Measurements from ENCODE around the gene DFFB.
"Not testable (repeated sequence)": the region's sequence is repeated elsewhere in the genome, so short reads cannot be mapped to it uniquely, and the experiment has no call there.

Gene DFFB, protein sequence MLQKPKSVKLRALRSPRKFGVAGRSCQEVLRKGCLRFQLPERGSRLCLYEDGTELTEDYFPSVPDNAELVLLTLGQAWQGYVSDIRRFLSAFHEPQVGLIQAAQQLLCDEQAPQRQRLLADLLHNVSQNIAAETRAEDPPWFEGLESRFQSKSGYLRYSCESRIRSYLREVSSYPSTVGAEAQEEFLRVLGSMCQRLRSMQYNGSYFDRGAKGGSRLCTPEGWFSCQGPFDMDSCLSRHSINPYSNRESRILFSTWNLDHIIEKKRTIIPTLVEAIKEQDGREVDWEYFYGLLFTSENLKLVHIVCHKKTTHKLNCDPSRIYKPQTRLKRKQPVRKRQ

DNA sequence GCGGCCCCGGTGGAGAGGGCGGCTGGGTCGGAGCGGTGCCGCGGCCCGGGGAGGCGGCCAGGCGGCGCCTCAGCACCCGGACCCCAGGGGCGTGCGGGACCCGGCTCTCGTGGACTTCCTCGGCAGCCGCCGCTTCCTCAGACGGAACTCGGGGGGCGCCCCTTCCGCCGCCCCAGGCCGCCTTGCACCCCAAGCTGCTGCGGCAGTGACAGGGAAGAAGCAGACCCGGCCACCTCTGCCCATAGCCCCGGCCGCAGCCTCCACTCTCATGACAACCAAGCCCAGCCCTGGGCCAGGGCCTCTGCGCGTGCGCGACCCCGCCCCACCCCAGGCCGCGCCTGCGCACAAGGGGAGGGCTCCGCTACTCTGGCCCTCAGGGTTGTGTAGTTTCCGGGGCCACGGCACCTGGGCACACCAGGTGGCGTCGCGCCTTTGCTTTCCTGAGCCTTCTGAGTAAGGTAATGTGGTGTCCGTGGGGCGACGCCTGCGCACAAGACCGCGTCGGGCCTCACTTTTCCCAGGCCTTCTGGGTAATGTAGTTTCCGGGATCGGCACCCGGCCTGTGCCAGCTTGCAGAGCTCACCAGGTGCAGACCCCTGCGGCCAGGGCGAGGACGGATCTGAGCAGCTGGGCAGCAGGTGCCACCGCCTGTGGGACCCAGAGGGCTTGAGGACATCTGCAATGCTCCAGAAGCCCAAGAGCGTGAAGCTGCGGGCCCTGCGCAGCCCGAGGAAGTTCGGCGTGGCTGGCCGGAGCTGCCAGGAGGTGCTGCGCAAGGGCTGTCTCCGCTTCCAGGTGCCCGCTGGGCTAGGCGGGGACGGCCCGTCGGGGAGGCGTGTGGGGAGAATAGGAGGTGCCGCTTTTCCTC, at the start of gene DFFB, which contains the start of gene CEP104:
TSS of gene DFFB (plus strand) at position 554 of the 868 bp plus-strand sequence. CDS start at position 682, 128 bp downstream.
TSS of gene CEP104 (minus strand) at position 289 of the 868 bp plus-strand sequence. CDS start 4,804 bp downstream, outside the sequence.
- peak; percentile 99 for DNase-seq

- DNase-seq = no peak
These were observed 49.5 kb upstream of the DFFB start for GRCh38 chr1:3807769-3808168.

DNA sequence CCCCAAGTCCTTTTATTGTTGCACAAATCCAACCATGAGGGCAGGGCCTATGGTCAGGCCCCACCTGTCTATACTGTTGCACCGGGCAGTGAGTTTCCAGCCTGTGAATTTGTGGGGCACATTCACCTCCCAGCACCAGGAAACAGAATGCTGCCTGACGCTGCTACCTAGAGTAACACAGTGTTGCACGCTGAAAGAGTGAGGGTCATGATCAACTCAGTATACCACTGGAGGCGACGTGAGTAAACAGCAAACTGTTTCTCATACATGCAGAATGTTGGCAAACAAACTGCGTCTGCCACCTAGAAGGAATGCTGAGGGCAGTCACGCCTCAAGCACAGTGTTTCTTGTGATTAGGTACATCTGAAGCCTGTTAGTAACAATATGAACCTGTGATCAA, 47.6 kb upstream of the DFFB start:
- DNase-seq = no peak

DNA sequence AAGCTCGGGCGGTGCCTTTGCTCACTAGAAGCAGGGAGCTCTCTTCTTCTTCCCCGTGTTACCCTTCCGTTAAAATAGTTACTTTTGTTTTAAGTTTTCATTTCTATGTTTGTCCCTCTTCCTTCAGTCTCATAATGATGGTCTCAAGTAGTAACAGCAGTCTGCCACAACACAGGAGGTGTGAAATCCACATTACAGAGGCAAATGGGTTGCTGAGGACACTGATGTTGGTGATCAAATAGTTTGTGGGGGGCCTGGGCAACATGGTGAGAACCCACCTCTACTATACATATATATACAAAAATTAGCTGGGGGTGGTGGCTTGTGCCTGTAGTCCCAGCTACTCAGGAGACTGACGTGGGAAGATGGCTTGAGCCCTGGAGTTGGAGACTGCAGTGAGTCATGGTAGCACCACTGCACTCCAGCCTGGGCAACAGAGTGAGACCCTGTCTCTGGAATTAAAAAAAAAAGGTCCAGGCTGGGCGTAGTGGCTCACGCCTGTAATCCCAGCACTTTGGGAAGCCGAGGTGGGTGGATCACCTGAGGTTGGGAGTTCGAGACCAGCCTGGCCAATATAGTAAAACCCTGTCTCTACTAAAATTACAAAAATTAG, 47.0 kb upstream of the DFFB start:
- DNase-seq = not testable (repeated sequence)

DNA sequence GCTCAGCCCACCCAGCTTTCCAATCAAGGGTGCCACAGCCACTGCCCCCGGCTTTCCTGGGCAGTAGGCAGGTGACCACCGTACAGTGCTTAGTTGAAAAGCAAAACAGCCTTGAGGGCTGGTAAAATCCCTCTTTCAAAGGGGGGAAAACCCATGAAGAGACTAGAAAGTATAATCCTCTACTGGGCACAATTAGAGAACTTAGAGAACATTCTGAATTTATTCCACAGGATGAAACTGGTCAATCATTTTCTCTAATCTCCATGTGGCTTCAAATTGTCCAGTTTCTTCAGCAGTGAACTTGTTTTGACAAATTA, 45.7 kb upstream of the DFFB start:
- no peak for DNase-seq

DNA sequence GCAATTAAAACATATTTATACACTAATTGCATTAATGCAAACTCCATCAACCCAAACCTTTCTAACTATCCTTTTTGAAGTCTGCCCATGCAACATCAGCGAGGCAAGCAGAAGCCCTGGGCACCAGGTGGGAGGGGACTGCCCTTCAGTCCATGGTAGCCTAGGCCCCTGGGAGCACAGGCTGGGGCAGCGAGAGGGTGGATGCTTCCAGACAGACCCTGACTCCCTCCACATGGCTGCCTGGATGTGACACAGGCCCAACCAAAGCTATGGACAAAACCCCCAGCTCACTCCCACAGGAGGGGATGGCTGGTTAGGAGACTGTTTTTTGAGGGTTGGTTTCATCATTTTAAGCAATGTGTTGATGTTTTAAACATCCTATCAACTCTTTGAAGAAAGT, 43.2 kb upstream of the DFFB start:
- no peak for DNase-seq

DNA sequence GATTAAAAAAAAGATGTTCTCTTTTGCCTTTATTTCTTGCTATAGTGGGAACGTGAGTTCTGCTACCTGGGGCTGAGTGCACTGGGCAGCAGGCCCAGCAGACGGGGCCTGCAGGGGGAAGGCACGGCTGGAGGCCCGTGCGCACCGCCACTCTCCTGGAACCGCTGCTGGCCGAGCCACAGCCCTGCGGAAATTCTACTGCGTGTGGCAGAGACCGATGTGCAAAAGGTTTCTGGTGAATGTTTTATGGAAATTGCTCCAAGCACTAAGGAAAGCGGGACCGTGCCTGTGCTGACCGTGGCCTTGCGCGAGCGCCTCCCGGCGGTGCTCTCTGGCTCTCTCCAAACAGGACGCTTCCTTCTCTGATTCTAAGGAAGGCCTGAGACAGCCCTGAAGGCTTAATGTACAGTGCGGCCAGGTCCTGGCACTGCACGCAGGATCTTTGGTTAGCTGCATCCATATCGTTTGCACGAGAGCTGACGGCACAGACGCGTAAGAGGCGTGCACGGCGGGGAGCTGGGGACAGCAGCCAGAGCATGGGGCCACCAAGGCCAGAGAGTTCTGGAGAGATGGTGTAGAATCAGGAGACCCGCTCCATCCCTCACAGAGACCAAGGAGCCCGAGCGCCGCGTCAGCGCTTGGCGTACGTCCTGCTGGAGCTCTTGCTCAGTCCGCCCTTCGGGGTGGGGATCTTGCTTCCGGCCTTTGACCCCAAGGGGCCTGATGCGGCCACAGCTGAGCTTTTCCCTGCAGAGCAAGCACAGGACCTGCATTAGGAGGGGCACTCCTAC, 42.3 kb upstream of the DFFB start:
- DNase-seq = no peak

GRCh38 chr1:3816331-3817137, 40.7 kb upstream of the DFFB start:
- DNase-seq = no peak

DNA sequence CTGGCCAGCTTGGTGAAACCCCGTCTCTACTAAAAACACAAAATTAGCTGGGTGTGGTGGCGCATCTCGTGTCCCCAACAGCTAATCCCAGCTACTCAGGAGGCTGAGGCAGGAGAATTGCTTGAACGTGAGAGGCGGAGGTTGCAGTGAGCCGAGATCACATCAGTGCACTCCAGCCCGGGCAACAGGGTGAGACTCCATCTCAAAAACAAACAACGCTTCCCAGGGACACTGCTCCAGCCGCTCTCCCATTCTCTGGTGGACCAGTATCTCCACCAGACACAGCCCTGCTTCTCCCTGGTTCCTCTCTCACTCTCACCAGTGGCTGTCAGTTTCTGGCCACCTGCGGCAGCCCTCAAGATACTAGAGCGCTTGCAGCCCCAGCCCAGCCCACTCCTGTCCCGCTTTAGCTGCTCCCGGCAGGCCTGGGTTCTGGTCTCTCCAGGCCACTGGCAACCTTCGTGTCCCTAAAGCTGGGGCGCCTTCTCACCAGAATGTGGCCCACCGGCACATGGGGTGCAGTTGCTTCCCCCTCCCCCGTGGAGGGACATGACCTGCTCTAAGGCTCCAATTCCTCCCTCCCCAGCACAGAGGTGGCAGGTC, 40.0 kb upstream of the DFFB start:
- no peak for DNase-seq

GRCh38 chr1:3817821-3818597, 39.3 kb upstream of the DFFB start:
- DNase-seq = no peak

GRCh38 chr1:3819771-3820200, 37.5 kb upstream of the DFFB start:
- DNase-seq = no peak

DNA sequence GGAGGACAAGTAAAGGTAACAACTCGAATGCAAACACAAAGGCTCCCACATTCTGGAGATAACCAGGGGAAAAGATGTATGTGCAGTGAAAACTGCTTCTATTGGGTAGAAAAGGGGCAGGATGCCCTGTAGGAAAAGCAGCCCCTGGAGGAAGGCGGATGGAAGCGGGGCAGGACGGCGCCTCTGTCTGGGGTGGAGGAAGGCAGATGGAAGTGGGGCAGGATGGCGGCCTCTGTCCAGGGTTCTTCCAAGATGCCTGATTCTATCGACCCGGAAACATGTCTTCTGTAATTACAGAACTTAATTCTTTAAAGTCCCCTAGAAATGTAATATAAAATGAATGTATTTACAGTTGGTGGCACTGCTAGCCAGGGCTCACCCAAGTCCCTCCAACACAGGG, 37.0 kb upstream of the DFFB start:
- DNase-seq = no peak

DNA sequence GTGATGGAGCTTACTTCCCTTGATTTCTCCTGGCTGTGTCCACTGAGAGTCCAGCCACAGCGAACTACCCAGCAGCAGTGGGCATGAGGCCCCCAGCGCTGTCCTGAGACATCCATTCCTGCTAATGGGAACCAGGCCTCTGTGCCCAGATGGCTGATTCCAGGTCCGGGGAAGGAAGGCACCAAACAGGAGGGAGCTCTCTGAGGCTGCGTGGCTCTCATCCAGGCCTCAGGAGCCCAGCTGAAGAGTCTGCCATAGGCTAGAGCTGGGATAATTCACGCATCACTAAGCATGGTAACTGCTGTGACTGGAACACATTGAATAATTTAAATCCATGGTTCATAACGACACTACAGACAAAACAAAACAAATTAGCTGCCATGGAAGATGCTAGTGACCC, 36.3 kb upstream of the DFFB start:
- no peak for DNase-seq

DNA sequence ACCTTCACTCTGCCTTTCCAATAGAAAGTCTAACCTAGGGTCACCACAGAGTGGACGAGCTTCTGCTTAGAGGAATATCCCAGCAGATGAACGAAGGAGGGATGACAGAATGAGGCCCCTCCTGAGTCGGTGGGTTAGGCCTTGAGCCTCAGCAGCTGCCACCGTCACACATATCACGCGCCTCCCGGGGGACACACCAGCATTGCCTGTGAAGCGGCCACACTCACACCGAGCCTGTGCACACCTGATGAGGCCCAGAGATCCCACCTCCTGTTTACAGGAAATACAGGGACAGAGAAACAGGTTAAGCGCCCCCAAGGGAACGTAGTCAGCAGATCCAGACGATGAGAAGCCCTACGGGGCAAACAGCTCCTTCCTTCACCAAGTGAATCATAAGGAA, 35.8 kb upstream of the DFFB start:
- no peak for DNase-seq

- DNase-seq = no peak
These were observed 35.4 kb upstream of the DFFB start for GRCh38 chr1:3821908-3822307.

DNA sequence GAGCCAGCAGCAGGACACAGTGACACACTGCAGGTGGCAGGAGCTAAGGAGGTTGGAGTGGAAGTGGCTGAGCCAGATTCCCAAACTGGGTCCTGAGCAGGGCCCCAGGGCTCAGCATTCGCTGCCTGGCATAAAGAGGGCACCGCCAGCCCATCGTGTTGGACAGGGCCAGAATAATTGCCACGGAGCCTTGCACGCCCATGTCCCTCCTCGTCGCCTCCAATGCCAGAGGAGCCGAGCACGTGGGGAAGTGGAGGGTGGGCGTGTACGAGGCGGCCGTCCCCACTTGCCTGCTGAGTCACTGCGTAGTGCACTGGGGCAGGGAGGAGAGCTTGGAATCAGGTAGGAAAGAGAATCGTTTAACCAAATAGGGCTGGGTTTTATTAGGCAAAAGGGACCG, 34.9 kb upstream of the DFFB start:
- no peak for DNase-seq

GRCh38 chr1:3824650-3825049, 32.6 kb upstream of the DFFB start:
- DNase-seq = no peak

DNA sequence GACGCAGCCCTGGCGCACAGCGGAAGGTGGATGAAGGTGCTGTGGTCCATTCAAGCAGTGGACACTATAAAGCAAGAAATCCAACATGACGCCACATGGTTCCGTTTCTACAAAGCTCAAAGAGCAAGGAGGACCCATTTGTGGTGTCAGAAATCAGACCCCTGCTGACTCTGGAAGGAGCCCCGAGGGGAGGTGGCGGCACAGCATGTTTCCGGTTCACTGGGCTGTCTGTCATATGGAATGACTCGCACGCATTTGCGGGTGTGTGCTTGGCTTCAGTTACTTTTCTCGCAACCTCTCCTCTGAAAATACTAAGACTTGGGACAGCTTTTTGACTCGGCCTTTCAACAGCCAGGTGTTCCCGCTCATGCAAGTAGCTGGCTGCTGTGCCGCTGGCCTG, 31.9 kb upstream of the DFFB start:
- peak; percentile 38 for DNase-seq

DNA sequence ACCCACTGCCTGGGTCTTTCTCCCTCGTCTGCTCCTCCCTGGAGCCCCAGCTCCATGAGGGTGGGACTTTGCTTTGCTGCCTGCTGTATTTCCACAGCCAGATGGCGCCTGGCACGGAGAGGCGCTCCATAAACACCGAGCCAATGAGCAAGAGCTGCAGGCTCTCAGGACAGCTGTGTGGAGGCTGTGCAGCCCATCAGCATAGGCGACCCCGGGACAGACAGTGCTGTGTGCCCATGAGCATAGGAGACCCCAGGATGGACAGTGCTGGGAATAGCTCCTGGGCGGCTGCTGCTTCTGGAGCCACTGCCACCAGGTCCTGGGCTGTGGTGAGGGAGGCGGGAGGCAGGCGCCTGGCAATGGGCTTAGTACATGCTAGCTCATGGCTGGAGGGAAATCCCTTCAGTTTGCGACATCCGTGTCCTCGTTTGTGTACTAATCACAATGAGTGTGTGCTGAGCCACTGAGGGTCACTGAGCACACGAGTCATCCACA, 29.4 kb upstream of the DFFB start:
- peak; percentile 58 for DNase-seq

- DNase-seq = peak; percentile 21
These were observed 28.9 kb upstream of the DFFB start for GRCh38 chr1:3828391-3828790.

DNA sequence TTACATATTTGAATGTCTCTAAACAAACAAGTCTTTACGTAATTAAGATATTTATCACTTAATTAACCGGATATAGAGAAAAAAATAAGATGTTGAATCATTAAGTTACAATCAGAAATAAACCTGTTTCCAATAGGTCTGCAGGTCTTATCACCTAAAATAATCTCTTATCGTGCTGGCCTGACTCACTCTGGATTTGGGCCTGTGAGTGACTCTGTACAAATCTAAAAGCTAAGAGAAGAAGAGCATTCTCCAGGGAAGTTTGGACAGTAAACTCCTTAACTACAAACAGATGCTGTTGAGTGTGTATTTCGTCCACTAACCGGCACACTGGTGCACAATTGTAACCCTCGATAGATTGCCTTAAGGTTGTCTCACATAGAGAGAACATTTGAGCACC, 25.6 kb upstream of the DFFB start:
- peak; percentile 1 for DNase-seq

Measured in activated effector memory CD4-positive, alpha-beta T cell treated with anti-CD3 and anti-CD28 coated beads, Interleukin-2, amount 50 U/mL, for 16 hours (primary cell).